Trophoblast cell (in vitro differentiated cells and primary cell): ENCODE measurements around the gene PCDHGA4.
"Not testable (repeated sequence)": the region's sequence is repeated elsewhere in the genome, so short reads cannot be mapped to it uniquely, and the experiment has no call there.

ENCODE experiments used
- DNase-seq, 2 donors: peaks; one replicate each; pipeline ENCODE4 v3.0.0-alpha.2; 2016
- H2AFZ ChIP-seq: 2 replicates; pipeline ENCODE4 v1.6.1; 2013; ENCODE audit warnings: low read length, moderate library complexity, mild to moderate bottlenecking; ENCODE audit not compliant: insufficient read depth, poor library complexity
- H2AK5ac ChIP-seq: 2 replicates; pipeline ENCODE4 v1.6.1; 2013; ENCODE audit warnings: mild to moderate bottlenecking, low read length
- H2BK120ac ChIP-seq: 2 replicates; pipeline ENCODE4 v1.6.1; 2013; ENCODE audit warnings: low read length, mild to moderate bottlenecking, moderate library complexity; ENCODE audit not compliant: insufficient read depth, poor library complexity
- H2BK12ac ChIP-seq: 2 replicates; pipeline ENCODE4 v1.6.1; 2013; ENCODE audit warnings: mild to moderate bottlenecking, low read length, moderate library complexity
- H2BK5ac ChIP-seq: 2 replicates; pipeline ENCODE4 v1.6.1; 2013; ENCODE audit warnings: low read length, low read depth, moderate library complexity, mild to moderate bottlenecking; ENCODE audit not compliant: poor library complexity
- H3K14ac ChIP-seq: 2 replicates; pipeline ENCODE4 v1.6.1; 2013; ENCODE audit warnings: mild to moderate bottlenecking, low read length
- H3K18ac ChIP-seq: 2 replicates; pipeline ENCODE4 v1.6.1; 2013; ENCODE audit warnings: mild to moderate bottlenecking, low read length
- H3K23ac ChIP-seq: 2 replicates; pipeline ENCODE4 v1.6.1; 2013; ENCODE audit warnings: low read length
- H3K27ac ChIP-seq: 2 replicates; pipeline ENCODE4 v1.5.1; 2013; ENCODE audit warnings: low read depth, mild to moderate bottlenecking, inconsistent platforms, low read length, moderate library complexity
- H3K27me3 ChIP-seq: 2 replicates; pipeline ENCODE4 v1.6.1; 2013; ENCODE audit warnings: inconsistent platforms, mild to moderate bottlenecking, low read length, moderate library complexity; ENCODE audit not compliant: insufficient read depth
- H3K36me3 ChIP-seq, 2 experiments: 1 replicate in 1 of 2; 2 replicates in 1 of 2; pipeline ENCODE4 v1.6.1; 2013; ENCODE audit warnings: low read length in 2 of 2, mild to moderate bottlenecking in 2 of 2, moderate library complexity in 1 of 2; ENCODE audit not compliant: insufficient read depth in 2 of 2, control insufficient read depth in 1 of 2
- H3K4ac ChIP-seq: 2 replicates; pipeline ENCODE4 v1.6.1; 2013; ENCODE audit warnings: low read depth, mild to moderate bottlenecking, low read length, moderate library complexity
- H3K4me1 ChIP-seq, 2 experiments: 1 replicate in 1 of 2; 2 replicates in 1 of 2; pipeline ENCODE4 v1.6.1; 2013; ENCODE audit warnings: low read length in 2 of 2, mild to moderate bottlenecking in 2 of 2, moderate library complexity in 1 of 2; ENCODE audit not compliant: insufficient read depth in 2 of 2, control insufficient read depth in 1 of 2
- H3K4me2 ChIP-seq: 2 replicates; pipeline ENCODE4 v1.6.1; 2013; ENCODE audit warnings: inconsistent platforms, mild to moderate bottlenecking, low read length, moderate library complexity
- H3K4me3 ChIP-seq: 2 replicates; pipeline ENCODE4 v1.5.1; 2013; ENCODE audit warnings: mild to moderate bottlenecking, low read depth, low read length, inconsistent platforms
- H3K79me1 ChIP-seq: one replicate; pipeline ENCODE4 v1.6.1; 2013; ENCODE audit warnings: low read length
- H3K79me2 ChIP-seq: 2 replicates; pipeline ENCODE4 v1.6.1; 2013; ENCODE audit warnings: low read length, mild to moderate bottlenecking; ENCODE audit not compliant: control insufficient read depth, insufficient read depth, poor library complexity
- H3K9ac ChIP-seq: 2 replicates; pipeline ENCODE4 v1.6.1; 2013; ENCODE audit warnings: mild to moderate bottlenecking, low read length
- H3K9me3 ChIP-seq: 2 replicates; pipeline ENCODE4 v1.6.1; 2013; ENCODE audit warnings: low read depth, mild to moderate bottlenecking, control low read depth, inconsistent platforms, low read length; ENCODE audit not compliant: insufficient read depth
- H4K12ac ChIP-seq: 2 replicates; pipeline ENCODE4 v1.6.1; 2013; ENCODE audit warnings: low read depth, mild to moderate bottlenecking, low read length, moderate library complexity
- H4K8ac ChIP-seq: 2 replicates; pipeline ENCODE4 v1.6.1; 2013; ENCODE audit warnings: low read depth, mild to moderate bottlenecking, low read length, moderate library complexity
- H4K91ac ChIP-seq: one replicate; pipeline ENCODE4 v1.6.1; 2013; ENCODE audit warnings: low read depth, mild to moderate bottlenecking, low read length, moderate library complexity
- WGBS: extraction: QIAGEN DNeasy Blood & Tissue Kit; methylation state at CpG from one replicate; pipeline ENCODE4 v1.1.7; 2013; ENCODE audit warnings: missing lambda C conversion rate; ENCODE audit not compliant: insufficient read length, insufficient coverage; ENCODE audit errors: extremely low coverage; 5-methylcytosine and 5-hydroxymethylcytosine counted together

Gene PCDHGA4

GRCh38 chr5:141343953-141344463, 10.8 kb upstream of the PCDHGA4 start:
- no peak overlapping the region for H3K27ac ChIP-seq
- H3K79me2 ChIP-seq: no peaks in the 10 kb centered on the region
- no peak overlapping the region for H4K91ac ChIP-seq
- no peak overlapping the region for H3K4ac ChIP-seq
- H3K23ac ChIP-seq: no peak overlapping the region
- no peaks in the 10 kb centered on the region for H3K4me1 ChIP-seq
- peaks cover 21% of the 10 kb centered on the region for H3K9me3 ChIP-seq
- no peak overlapping the region for H3K9ac ChIP-seq
- no peak overlapping the region for H2BK120ac ChIP-seq
- no peak overlapping the region for H3K14ac ChIP-seq
- H2AFZ ChIP-seq: no peak overlapping the region
- no peak overlapping the region for H2BK5ac ChIP-seq
- H3K4me2 ChIP-seq: no peak overlapping the region
- H3K36me3 ChIP-seq: no peaks in the 10 kb centered on the region
- no peaks in the 10 kb centered on the region for H3K79me1 ChIP-seq
- no peak overlapping the region for H4K8ac ChIP-seq
- H4K12ac ChIP-seq: no peak overlapping the region
- H3K18ac ChIP-seq: no peak overlapping the region
- no peaks in the 10 kb centered on the region for H3K27me3 ChIP-seq
- H2AK5ac ChIP-seq: no peak overlapping the region
- WGBS: no CpG with 5 or more reads among the region's 31 CpGs
- no peak for DNase-seq
- H3K4me3 ChIP-seq: no peak overlapping the region
- no peak overlapping the region for H2BK12ac ChIP-seq

DNA sequence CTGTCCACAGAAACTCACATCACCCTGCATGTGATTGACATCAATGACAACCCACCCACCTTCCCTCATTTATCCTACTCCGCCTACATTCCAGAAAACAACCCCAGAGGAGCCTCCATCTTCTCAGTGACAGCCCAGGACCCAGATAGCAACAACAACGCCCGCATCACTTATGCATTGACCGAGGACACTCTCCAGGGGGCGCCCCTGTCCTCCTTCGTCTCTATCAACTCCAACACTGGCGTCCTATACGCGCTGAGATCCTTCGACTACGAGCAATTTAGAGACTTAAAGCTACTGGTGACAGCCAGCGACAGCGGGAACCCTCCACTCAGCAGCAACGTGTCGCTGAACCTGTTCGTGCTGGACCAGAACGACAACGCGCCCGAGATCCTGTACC, 9.5 kb upstream of the PCDHGA4 start:
- no peak overlapping the region for H2BK120ac ChIP-seq
- no peak overlapping the region for H2AFZ ChIP-seq
- H3K9ac ChIP-seq: no peak overlapping the region
- peaks cover 14% of the 10 kb centered on the region for H3K9me3 ChIP-seq
- WGBS: no CpG with 5 or more reads among the region's 20 CpGs
- no peak overlapping the region for H3K4me2 ChIP-seq
- no peak overlapping the region for H3K14ac ChIP-seq
- no peaks in the 10 kb centered on the region for H3K4me1 ChIP-seq
- H2AK5ac ChIP-seq: no peak overlapping the region
- H4K8ac ChIP-seq: no peak overlapping the region
- peak overlapping the region; percentile 44 for H3K4me3 ChIP-seq
- no peaks in the 10 kb centered on the region for H3K79me2 ChIP-seq
- H3K23ac ChIP-seq: no peak overlapping the region
- no peaks in the 10 kb centered on the region for H3K27me3 ChIP-seq
- DNase-seq: no peak
- H2BK12ac ChIP-seq: no peak overlapping the region
- no peaks in the 10 kb centered on the region for H3K79me1 ChIP-seq
- H4K12ac ChIP-seq: no peak overlapping the region
- H2BK5ac ChIP-seq: no peak overlapping the region
- no peak overlapping the region for H3K4ac ChIP-seq
- no peak overlapping the region for H4K91ac ChIP-seq
- no peak overlapping the region for H3K18ac ChIP-seq
- peaks cover 0 to 2% of the 10 kb centered on the region in 2 experiments for H3K36me3 ChIP-seq
- H3K27ac ChIP-seq: no peak overlapping the region

DNA sequence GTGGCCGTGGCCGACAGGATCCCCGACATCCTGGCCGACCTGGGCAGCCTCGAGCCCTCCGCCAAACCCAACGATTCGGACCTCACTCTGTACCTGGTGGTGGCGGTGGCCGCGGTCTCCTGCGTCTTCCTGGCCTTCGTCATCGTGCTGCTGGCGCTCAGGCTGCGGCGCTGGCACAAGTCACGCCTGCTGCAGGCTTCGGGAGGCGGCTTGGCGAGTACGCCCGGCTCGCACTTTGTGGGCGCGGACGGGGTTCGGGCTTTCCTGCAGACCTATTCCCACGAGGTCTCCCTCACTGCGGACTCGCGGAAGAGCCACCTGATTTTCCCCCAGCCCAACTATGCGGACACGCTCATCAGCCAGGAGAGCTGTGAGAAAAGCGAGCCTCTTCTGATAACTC, 8.8 kb upstream of the PCDHGA4 start:
- not testable (repeated sequence) for H3K4me1 ChIP-seq, DNase-seq, H3K4me3 ChIP-seq, H2AFZ ChIP-seq, H2AK5ac ChIP-seq, H3K9ac ChIP-seq, H3K79me2 ChIP-seq, H3K27me3 ChIP-seq, H3K14ac ChIP-seq, H4K91ac ChIP-seq, H3K36me3 ChIP-seq, H3K4ac ChIP-seq, H3K18ac ChIP-seq, H2BK12ac ChIP-seq, H3K23ac ChIP-seq, H3K27ac ChIP-seq, H4K12ac ChIP-seq, H4K8ac ChIP-seq, H2BK120ac ChIP-seq, H2BK5ac ChIP-seq, H3K4me2 ChIP-seq, H3K79me1 ChIP-seq
- no CpG with 5 or more reads among the region's 35 CpGs for WGBS
- H3K9me3 ChIP-seq: peaks cover 14% of the 10 kb centered on the region

- Histone ChIP-seq H4K12ac (peak within 1 kb of the TSS; percentile 84), H3K4me3 (no peak within 1 kb of the TSS), H3K9ac (no peak within 1 kb of the TSS), H2AFZ (peak within 1 kb of the TSS; percentile 85), H2BK5ac (peak within 1 kb of the TSS; percentile 27), H2BK12ac (no peak within 1 kb of the TSS), H3K4ac (no peak within 1 kb of the TSS), H3K23ac (no peak within 1 kb of the TSS), H2BK120ac (no peak within 1 kb of the TSS), H3K79me1 (no peaks in the 10 kb centered on the region), H3K18ac (no peak within 1 kb of the TSS), H4K8ac (no peak within 1 kb of the TSS), H3K4me2 (peak within 1 kb of the TSS; percentile 39), H3K27ac (no peak within 1 kb of the TSS), H4K91ac (no peak within 1 kb of the TSS), H3K14ac (no peak within 1 kb of the TSS), H2AK5ac (no peak within 1 kb of the TSS), H3K36me3 (peaks cover 0 to 4% of the 10 kb centered on the region in 2 experiments), H3K9me3 (peaks cover 21% of the 10 kb centered on the region), H3K27me3 (no peaks in the 10 kb centered on the region), H3K4me1 (no peaks in the 10 kb centered on the region), H3K79me2 (no peaks in the 10 kb centered on the region)
- WGBS: 100% methylated on average over 7 of the region's 29 CpGs
- peak in 1 of 2 donors; percentile 7 for DNase-seq
These were observed 4.8 kb upstream of the PCDHGA4 start, which contains the start of gene PCDHGB1 for GRCh38 chr5:141349917-141350619. Gene PCDHGB1 (plus strand): TSS chr5:141350099. CDS start chr5:141350261, 162 bp downstream.
